Lower leg skin (tissue), 3 donors: ENCODE results near the gene SLC2A11.

Source experiments
- CTCF ChIP-seq, 3 donors: fragments of 450-650 bp; IDR thresholded peaks; one replicate each; pipeline ENCODE4 v1.5.1; 2016; ENCODE audit warnings: antibody characterized with exemption in 3 of 3, mild to moderate bottlenecking in 3 of 3, moderate library complexity in 2 of 3
- POLR2A ChIP-seq, 2 donors: fragments of 450-650 bp; IDR thresholded peaks; one replicate each; pipeline ENCODE4 v1.6.1; 2016 to 2017; ENCODE audit warnings: antibody characterized with exemption in 2 of 2, mild to moderate bottlenecking in 1 of 2, moderate library complexity in 1 of 2

GRCh38 chr22:23837496-23837859 lies 20.2 kb upstream of the SLC2A11 start:
- TF ChIP-seq CTCF (IDR thresholded peaks at IDR 0.05) = no peak
- TF ChIP-seq POLR2A (IDR thresholded peaks at IDR 0.05) = no peak
